RWPE2 (cell line): ENCODE measurements around the gene EEFSEC.
A peak's percentile ranks its signal among the peaks of the same experiment; 100 is the strongest.

Experiments
- ATAC-seq: fragments of 200-7000 bp; cut with Tn5 transposase; 3 replicates; pipeline ENCODE4 v1.9.1; 2021; ENCODE audit warnings: low read depth
- DNase-seq: peaks from one replicate; pipeline ENCODE4 v3.0.0-alpha.2; 2020; ENCODE audit warnings: low spot score
- H3K27ac ChIP-seq: fragments of 450-650 bp; 2 replicates; pipeline ENCODE4 v1.5.1; 2017; ENCODE audit warnings: mild to moderate bottlenecking; ENCODE audit not compliant: poor library complexity, severe bottlenecking
- H3K27me3 ChIP-seq: fragments of 250-450 bp; sonication (Bioruptor Pico); 2 replicates; pipeline ENCODE4 v1.5.1; 2021; ENCODE audit warnings: mild to moderate bottlenecking, moderate library complexity; ENCODE audit not compliant: insufficient read depth, poor library complexity, severe bottlenecking
- H3K36me3 ChIP-seq: fragments of 250-450 bp; sonication (Bioruptor Pico); 2 replicates; pipeline ENCODE4 v1.5.1; 2020; ENCODE audit warnings: low read depth, mild to moderate bottlenecking, moderate library complexity
- H3K4me1 ChIP-seq: fragments of 250-450 bp; sonication (Bioruptor Pico); 2 replicates; pipeline ENCODE4 v1.5.1; 2021; ENCODE audit warnings: mild to moderate bottlenecking, moderate library complexity; ENCODE audit not compliant: insufficient read depth, poor library complexity, severe bottlenecking
- H3K4me3 ChIP-seq: fragments of 250-450 bp; sonication (Bioruptor Pico); 2 replicates; pipeline ENCODE4 v1.5.1; 2021; ENCODE audit warnings: mild to moderate bottlenecking, moderate library complexity; ENCODE audit not compliant: severe bottlenecking
- H3K9me3 ChIP-seq: fragments of 250-450 bp; sonication (Bioruptor Pico); 2 replicates; pipeline ENCODE4 v1.5.1; 2021; ENCODE audit warnings: mild to moderate bottlenecking, moderate library complexity; ENCODE audit not compliant: severe bottlenecking
- CTCF ChIP-seq: fragments of 450-650 bp; IDR thresholded peaks from one replicate; pipeline ENCODE4 v1.5.1; 2017; ENCODE audit warnings: mild to moderate bottlenecking, moderate library complexity; ENCODE audit not compliant: poor library complexity, severe bottlenecking

The EEFSEC gene

GRCh38 chr3:128275316-128276145 is 122.2 kb downstream of the EEFSEC start:
- H3K4me3 ChIP-seq, result no peak overlapping the region
- peaks cover 16% of the 10 kb centered on the region for H3K4me1 ChIP-seq
- H3K36me3 ChIP-seq, result no peaks in the 10 kb centered on the region
- H3K27me3 ChIP-seq, result no peaks in the 10 kb centered on the region
- DNase-seq, result no peak
- ATAC-seq, result no peak
- H3K9me3 ChIP-seq, result no peaks in the 10 kb centered on the region
- no peak for TF ChIP-seq CTCF
- H3K27ac ChIP-seq, result peak overlapping the region; percentile 28

- DNase-seq (no peak), ATAC-seq (no peak)
- Histone ChIP-seq H3K4me1 (peaks cover 14% of the 10 kb centered on the region), H3K36me3 (no peaks in the 10 kb centered on the region), H3K4me3 (no peak overlapping the region), H3K27ac (no peak overlapping the region), H3K27me3 (no peaks in the 10 kb centered on the region), H3K9me3 (no peaks in the 10 kb centered on the region)
- no peak for TF ChIP-seq CTCF
Observed at GRCh38 chr3:128276146-128276435, 122.8 kb downstream of the EEFSEC start.

- ATAC-seq, result no peak
- peaks cover 14% of the 10 kb centered on the region for H3K4me1 ChIP-seq
- no peak overlapping the region for H3K4me3 ChIP-seq
- no peaks in the 10 kb centered on the region for H3K27me3 ChIP-seq
- DNase-seq, result no peak
- H3K9me3 ChIP-seq, result no peaks in the 10 kb centered on the region
- no peak overlapping the region for H3K27ac ChIP-seq
- TF ChIP-seq CTCF, result no peak
- H3K36me3 ChIP-seq, result no peaks in the 10 kb centered on the region
Observed at GRCh38 chr3:128276577-128277183, 123.4 kb downstream of the EEFSEC start.

- peaks cover 14% of the 10 kb centered on the region for H3K4me1 ChIP-seq
- no peak for TF ChIP-seq CTCF
- H3K27ac ChIP-seq, result no peak overlapping the region
- H3K27me3 ChIP-seq, result no peaks in the 10 kb centered on the region
- no peak for ATAC-seq
- no peak overlapping the region for H3K4me3 ChIP-seq
- DNase-seq, result no peak
- H3K36me3 ChIP-seq, result no peaks in the 10 kb centered on the region
- H3K9me3 ChIP-seq, result no peaks in the 10 kb centered on the region
Observed at GRCh38 chr3:128277378-128278069, 124.2 kb downstream of the EEFSEC start.
